Epithelial cell of proximal tubule (primary cell): ENCODE results near the gene LARGE1. TPM values are rescaled to one million over a fixed set of nuclear protein-coding genes. Genes with fewer than 3 reads are reported as not detected.

Experiments used
- DNase-seq: peaks from one replicate; pipeline ENCODE4 v3.0.0-alpha.2; 2011; ENCODE audit warnings: low read depth
- H3K4me3 ChIP-seq: 2 replicates; pipeline ENCODE4 v1.5.1; 2011; ENCODE audit warnings: low read depth, mild to moderate bottlenecking, low read length
- total RNA-seq: library from RNA; depleted of rRNA; stranded (reverse); fragments of >200 nt; gene quantifications from 2 replicates; pipeline ENCODE4 v1.2.3, GENCODE V29; 2015
- TF ChIP-seq, protein P1 (sequence below): conservative IDR thresholded peaks from 2 replicates; pipeline ENCODE4 v1.5.1; 2012; ENCODE audit warnings: low read depth, mild to moderate bottlenecking, low read length

LARGE1 gene
- total RNA-seq, 1 donor from 2014 or later: 18.3 TPM

DNA sequence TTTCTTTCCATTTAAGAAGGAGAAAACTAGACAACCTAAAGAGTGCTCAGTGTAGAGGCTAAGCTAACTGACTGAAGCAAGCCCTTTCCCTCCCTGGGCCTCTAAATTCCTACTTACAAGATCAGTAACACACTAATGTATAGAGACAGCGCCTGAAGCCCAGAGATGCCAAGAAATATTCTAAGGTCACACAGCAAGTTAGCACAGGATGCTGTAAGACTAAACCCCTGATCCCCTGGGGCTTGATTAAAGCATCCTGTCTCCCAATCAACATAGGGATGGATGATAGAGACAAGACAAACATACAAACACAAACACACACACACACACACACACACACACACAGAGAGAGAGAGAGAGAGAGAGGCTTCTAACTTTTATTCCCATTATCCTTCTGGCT, 5.6 kb downstream of the LARGE1 start:
- no peak overlapping the region for H3K4me3 ChIP-seq
- TF ChIP-seq, protein P1, sequence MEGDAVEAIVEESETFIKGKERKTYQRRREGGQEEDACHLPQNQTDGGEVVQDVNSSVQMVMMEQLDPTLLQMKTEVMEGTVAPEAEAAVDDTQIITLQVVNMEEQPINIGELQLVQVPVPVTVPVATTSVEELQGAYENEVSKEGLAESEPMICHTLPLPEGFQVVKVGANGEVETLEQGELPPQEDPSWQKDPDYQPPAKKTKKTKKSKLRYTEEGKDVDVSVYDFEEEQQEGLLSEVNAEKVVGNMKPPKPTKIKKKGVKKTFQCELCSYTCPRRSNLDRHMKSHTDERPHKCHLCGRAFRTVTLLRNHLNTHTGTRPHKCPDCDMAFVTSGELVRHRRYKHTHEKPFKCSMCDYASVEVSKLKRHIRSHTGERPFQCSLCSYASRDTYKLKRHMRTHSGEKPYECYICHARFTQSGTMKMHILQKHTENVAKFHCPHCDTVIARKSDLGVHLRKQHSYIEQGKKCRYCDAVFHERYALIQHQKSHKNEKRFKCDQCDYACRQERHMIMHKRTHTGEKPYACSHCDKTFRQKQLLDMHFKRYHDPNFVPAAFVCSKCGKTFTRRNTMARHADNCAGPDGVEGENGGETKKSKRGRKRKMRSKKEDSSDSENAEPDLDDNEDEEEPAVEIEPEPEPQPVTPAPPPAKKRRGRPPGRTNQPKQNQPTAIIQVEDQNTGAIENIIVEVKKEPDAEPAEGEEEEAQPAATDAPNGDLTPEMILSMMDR: no peak
- no peak for DNase-seq

DNA sequence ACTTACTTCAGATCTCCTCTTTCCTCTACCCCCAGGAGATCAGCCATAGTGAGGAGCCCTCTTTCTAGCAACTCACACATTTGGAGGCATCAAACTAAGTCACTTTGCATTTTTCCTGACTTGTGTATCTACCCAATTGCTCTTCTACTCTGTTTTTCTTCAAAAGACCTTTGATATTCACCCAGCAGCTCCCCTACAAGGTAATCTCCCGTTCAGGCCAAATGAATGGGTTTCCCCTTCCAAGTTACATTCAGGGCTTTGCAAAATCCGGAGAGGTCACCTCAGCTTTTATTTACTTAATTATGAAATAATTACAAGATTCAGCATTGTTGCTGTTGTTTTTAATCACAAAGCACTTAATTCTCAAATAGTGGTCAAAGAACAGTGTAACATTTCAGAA, 6.1 kb downstream of the LARGE1 start:
- no peak for DNase-seq

GRCh38 chr22:33913188-33913587, 7.1 kb downstream of the LARGE1 start:
- no peak overlapping the region for H3K4me3 ChIP-seq
- TF ChIP-seq, protein P1: no peak
- DNase-seq: no peak

More for the DNA sequence above, 6.1 kb downstream of the LARGE1 start:
- TF ChIP-seq, protein P1: no peak
- H3K4me3 ChIP-seq: no peak overlapping the region

DNA sequence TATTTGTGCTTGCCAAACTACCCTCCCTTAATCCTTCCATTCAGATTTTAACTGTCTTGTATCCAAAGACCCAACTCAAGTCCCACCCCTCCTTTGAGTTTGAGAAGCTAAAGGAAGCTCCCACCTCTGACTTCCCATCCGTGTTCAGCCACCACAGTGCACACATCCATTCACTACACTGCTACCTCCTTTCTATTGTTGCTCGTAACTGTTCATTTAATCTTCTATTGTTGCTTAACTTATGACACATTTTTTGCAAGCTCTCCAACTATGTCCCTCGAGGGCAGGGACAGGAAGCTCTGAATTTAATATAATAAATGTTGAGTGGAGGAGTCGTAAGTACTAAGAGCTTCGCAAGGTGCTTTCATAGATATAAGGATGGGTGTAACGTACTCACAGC, 10.4 kb downstream of the LARGE1 start:
- H3K4me3 ChIP-seq: no peak overlapping the region
- TF ChIP-seq, protein P1: no peak
- DNase-seq: no peak

DNA sequence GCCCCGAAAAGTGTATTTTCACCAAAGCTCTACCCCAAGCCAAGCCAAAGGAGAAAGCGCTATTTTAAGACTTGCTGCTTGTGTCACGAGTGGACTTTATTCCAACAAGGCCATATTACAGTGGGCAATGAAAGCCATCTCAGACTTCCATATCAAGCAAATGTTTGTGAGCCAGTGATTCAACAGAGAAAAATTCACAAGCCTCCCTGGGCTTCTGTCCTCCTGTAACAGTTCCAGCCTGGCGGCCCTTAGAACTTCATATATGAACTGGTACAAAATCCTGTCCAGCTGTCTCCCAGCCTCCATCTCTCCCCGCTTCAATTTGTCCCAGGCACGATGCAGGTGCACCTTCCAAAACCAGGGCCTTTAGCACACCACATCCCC, 11.2 kb downstream of the LARGE1 start:
- H3K4me3 ChIP-seq: no peak overlapping the region
- TF ChIP-seq, protein P1: no peak
- no peak for DNase-seq

GRCh38 chr22:33908171-33909074, 11.9 kb downstream of the LARGE1 start:
- H3K4me3 ChIP-seq: no peak overlapping the region
- no peak for DNase-seq
- TF ChIP-seq, protein P1: no peak

- TF ChIP-seq, protein P1: no peak
- no peak for DNase-seq
- H3K4me3 ChIP-seq: no peak overlapping the region
These were observed 13.3 kb downstream of the LARGE1 start for GRCh38 chr22:33906954-33907353.
